DMS153 treated with DMSO at 0.1 percent for 48 hours (cell line): ENCODE results near the gene USP12.
"Not testable (repeated sequence)": the region's sequence is repeated elsewhere in the genome, so short reads cannot be mapped to it uniquely, and the experiment has no call there.

Experiments used
- DNase-seq: peaks from one replicate; lab custom pipeline; 2025; ENCODE audit not compliant: unreplicated experiment; lab: John Stamatoyannopoulos, UW

USP12 gene, protein sequence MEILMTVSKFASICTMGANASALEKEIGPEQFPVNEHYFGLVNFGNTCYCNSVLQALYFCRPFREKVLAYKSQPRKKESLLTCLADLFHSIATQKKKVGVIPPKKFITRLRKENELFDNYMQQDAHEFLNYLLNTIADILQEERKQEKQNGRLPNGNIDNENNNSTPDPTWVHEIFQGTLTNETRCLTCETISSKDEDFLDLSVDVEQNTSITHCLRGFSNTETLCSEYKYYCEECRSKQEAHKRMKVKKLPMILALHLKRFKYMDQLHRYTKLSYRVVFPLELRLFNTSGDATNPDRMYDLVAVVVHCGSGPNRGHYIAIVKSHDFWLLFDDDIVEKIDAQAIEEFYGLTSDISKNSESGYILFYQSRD

DNA sequence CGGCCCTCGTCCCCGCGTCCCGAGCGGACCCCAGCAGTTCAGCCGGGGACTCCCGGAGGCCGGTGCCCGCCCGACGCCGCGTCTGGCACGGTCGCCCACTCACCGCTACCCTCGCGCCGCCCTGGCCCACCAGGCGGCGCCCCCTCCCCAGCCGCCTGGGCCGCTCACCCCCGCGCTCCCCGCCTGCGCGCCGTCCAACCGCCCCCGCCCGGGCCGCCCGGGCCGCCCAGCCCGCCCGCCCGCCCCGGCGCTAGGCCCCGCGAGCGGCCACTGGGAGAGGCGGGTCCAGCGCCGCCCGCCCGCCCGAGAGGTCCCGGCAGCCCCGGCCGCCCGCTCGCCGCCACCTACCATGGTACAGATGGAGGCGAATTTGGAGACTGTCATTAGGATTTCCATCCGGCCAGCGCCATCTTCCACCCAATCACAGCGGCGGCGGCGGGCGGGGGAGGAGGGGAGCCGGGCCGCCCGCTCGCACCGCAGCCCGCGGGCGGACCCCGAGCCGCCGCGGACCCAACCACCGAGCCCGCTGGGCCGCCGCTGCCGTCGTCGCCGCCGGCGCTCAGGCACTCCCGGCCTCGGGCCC lies at the start of gene USP12:
USP12 (minus strand) TSS at position 568 of the 583 bp plus-strand sequence; CDS start at position 396, 172 bp downstream.
- no peak for DNase-seq

- no peak for DNase-seq
These were observed 48.0 kb upstream of the USP12 start for GRCh38 chr13:27219611-27220010.

- DNase-seq: not testable (repeated sequence)
These were observed 47.2 kb upstream of the USP12 start for GRCh38 chr13:27218861-27219260.

DNA sequence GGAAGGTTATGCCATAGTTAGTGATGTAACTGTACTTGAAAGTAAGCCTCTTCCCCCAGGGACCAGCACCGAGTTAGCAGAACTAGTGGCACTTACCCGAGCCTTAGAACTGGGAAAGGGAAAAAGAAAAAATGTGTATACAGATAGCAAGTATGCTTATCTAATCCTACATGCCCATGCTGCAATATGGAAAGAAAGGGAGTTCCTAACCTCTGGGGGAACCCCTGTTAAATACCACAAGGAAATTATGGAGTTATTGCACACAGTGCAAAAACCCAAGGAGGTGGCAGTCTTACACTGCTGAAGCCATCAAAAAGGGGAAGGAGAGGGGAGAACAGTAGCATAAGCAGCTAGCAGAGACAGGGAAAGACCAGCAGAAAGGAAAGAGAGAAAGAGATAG lies 46.2 kb upstream of the USP12 start:
- DNase-seq: not testable (repeated sequence)

DNA sequence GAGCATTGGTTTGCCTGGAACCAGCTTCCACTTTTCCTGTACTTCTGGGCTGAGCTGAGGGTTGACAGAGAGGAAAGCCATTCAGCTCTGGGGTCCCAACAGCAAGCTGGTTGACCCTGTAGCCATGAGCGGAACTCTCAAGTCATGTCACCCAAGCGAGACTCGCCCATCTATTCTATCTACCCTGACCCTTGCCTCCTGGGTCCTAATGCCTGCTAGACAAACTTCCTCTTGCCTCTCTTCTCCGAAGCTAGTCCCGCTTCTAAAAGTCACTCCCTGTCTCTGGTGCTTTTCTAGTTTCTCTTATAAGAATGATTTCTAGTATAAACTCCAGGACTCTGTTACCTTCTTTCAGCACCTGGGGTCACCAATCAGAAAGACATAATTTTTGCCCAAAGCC lies 41.8 kb upstream of the USP12 start:
- DNase-seq: not testable (repeated sequence)

- no peak for DNase-seq
These were observed 40.3 kb upstream of the USP12 start for GRCh38 chr13:27211771-27212364.

GRCh38 chr13:27211271-27211670 lies 39.7 kb upstream of the USP12 start:
- DNase-seq: no peak

GRCh38 chr13:27208514-27208913 lies 36.9 kb upstream of the USP12 start:
- DNase-seq: no peak

DNA sequence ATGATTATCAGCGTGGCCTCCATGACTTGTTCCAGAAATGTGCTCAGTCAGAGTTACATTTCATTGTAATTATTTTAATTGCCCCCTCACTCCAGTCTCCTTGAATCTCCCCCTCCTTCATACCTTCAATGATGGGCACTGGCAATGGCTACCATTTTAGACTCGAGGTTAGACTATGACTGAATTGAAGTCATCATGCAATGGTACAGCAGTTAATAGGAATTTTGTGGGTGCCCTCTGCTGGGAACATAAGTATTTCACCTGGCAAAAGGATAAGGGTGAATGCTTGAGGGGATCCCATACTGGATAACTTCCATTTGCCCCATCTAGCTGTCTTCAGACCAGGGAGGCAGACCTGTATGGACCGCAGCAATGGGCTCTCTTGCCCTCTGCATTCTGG lies 32.2 kb upstream of the USP12 start:
- no peak for DNase-seq

- no peak for DNase-seq
These were observed 31.6 kb upstream of the USP12 start for GRCh38 chr13:27203186-27203585.

- DNase-seq: no peak
These were observed 30.1 kb upstream of the USP12 start for GRCh38 chr13:27201661-27202060.

DNA sequence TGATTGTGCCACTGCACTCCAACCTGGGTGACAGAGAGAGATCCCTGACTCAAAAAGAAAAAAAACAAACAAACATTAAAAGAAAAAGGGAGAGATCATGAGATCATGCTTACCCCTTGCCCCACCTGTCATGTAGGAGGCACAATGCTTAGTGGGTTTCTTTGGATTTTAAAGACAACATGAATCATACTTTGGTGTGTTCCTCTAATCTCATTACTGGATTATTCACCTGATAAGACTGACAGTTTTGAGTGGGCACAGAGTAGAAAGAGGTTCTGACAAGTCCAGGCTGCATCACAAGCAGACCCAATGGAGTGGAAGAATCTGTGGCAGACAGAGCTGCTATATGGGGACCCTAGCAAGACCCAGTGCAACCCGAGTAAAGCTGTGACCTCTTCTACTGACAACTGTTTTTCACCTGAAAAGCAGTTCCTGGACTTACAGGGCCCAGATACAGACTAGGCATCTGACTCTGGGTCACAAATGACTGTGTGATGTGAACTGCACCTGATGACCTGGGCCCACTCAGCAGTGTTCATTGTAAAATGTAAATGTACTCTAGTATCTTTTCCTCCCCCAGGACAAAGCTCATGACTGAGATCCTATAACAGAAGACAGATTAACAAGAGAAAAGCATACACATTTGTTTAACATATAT lies 28.9 kb upstream of the USP12 start:
- DNase-seq: no peak

GRCh38 chr13:27199696-27200095 lies 28.1 kb upstream of the USP12 start:
- no peak for DNase-seq

- DNase-seq: no peak
These were observed 27.6 kb upstream of the USP12 start for GRCh38 chr13:27199211-27199610.

- DNase-seq: no peak
These were observed 23.5 kb upstream of the USP12 start for GRCh38 chr13:27194895-27195764.

DNA sequence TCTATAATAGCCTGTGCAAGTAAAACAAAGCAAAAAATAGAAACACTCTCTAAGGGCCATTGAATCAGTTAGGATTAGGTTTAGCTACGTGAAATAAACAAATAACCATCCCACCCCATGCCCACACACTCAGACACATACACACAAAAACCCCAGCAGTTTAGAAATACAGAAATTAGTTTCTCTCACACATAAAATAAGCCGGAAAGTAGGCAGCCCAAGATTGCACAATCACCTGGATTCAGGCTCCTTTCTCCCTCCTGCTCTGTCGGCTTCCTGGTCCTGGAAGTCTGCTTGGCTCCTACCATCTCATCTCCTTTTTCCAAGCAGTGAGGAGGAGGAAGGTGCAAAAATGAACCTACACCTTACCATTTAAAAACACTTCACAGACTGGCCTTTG lies 22.6 kb upstream of the USP12 start:
- no peak for DNase-seq

- no peak for DNase-seq
These were observed 21.9 kb upstream of the USP12 start for GRCh38 chr13:27193496-27193895.

- no peak for DNase-seq
These were observed 21.4 kb upstream of the USP12 start for GRCh38 chr13:27192973-27193372.

- DNase-seq: not testable (repeated sequence)
These were observed 20.8 kb upstream of the USP12 start for GRCh38 chr13:27192367-27192766.

- DNase-seq: no peak
These were observed 17.6 kb upstream of the USP12 start for GRCh38 chr13:27189192-27189591.

GRCh38 chr13:27188239-27188638 lies 16.6 kb upstream of the USP12 start:
- DNase-seq: no peak
